Stomach (tissue), 19 donors: Measurements from ENCODE around the gene SKIC2. TPM values are rescaled to one million over a fixed set of nuclear protein-coding genes. Genes with fewer than 3 reads are reported as not detected.
"Not testable (repeated sequence)": the region's sequence is repeated elsewhere in the genome, so short reads cannot be mapped to it uniquely, and the experiment has no call there.

ENCODE experiments used
- DNase-seq, 2 donors: peaks; one replicate each; pipeline versions ENCODE4 v3.0.0 to v3.0.0-alpha.2; 2013 to 2019
- H3K27ac ChIP-seq, 5 donors: fragments of 200-600 bp in 4 of 5; sonication (generic) in 4 of 5; one replicate each; pipeline ENCODE4 v1.5.1; 2013 to 2019; ENCODE audit warnings: mild to moderate bottlenecking in 1 of 5, moderate library complexity in 1 of 5
- H3K27me3 ChIP-seq, 3 donors: fragments of 200-600 bp; sonication (generic); one replicate each; pipeline ENCODE4 v1.5.1; 2017 to 2019; ENCODE audit warnings: mixed run types in 1 of 3
- H3K36me3 ChIP-seq, 4 donors: fragments of 200-600 bp; sonication (generic); 1 replicate in 3 of 4; 2 replicates in 1 of 4; pipeline ENCODE4 v1.5.1; 2016 to 2019
- H3K4me1 ChIP-seq, 4 donors: fragments of 200-600 bp; sonication (generic); one replicate each; pipeline ENCODE4 v1.5.1; 2016 to 2019
- H3K4me3 ChIP-seq, 4 donors: fragments of 200-600 bp; sonication (generic) in 3 of 4; one replicate each; pipeline ENCODE4 v1.5.1; 2016 to 2019; ENCODE audit warnings: mild to moderate bottlenecking in 1 of 4
- H3K9me3 ChIP-seq, 4 donors: fragments of 200-600 bp; sonication (generic); one replicate each; pipeline ENCODE4 v1.5.1; 2016 to 2019
- EP300 ChIP-seq: sonication (generic); formaldehyde crosslinking; IDR thresholded peaks from one replicate; pipeline ENCODE4 v1.6.1; 2017; ENCODE audit warnings: antibody characterized with exemption
- POLR2A ChIP-seq, 4 donors: fragments of 450-650 bp; IDR thresholded peaks; one replicate each; pipeline ENCODE4 v1.6.1; 2016; ENCODE audit warnings: antibody characterized with exemption in 4 of 4, control low read depth in 2 of 4, mild to moderate bottlenecking in 1 of 4, moderate library complexity in 1 of 4
- POLR2AphosphoS5 ChIP-seq, 3 donors: sonication (generic); formaldehyde crosslinking; IDR thresholded peaks; one replicate each; pipeline ENCODE4 v1.6.1; 2016; ENCODE audit warnings: antibody characterized with exemption in 3 of 3
- WGBS, 5 donors: extraction: QIAGEN DNeasy Blood & Tissue Kit in 3 of 5; methylation state at CpG; one replicate each; pipeline versions ENCODE4 v1.1.5 to v1.1.7; 2013 to 2018; 5-methylcytosine and 5-hydroxymethylcytosine counted together
- intact Hi-C: fragments of 100-400 bp; cut with DNase I; formaldehyde crosslinking; loops from one replicate; pipeline ENCODE4 v1.15.1; 2023; ENCODE audit warnings: low total_unique reads
- long read RNA-seq, 10 donors: transcript quantifications; one replicate each; lab custom pipeline, GENCODE V29; 2026
- polyA plus RNA-seq, 3 donors: library from polyadenylated mRNA; stranded (reverse); fragments of 200-250 nt; gene quantifications; one replicate each; pipeline ENCODE4 v1.2.3, GENCODE V29; 2013
- total RNA-seq, 5 donors: library from RNA; depleted of rRNA; stranded (reverse); fragments of >200 nt; gene quantifications; one replicate each; pipeline versions ENCODE4 v1.1.0 to v1.2.3, GENCODE V29; 2014 to 2016
- TF ChIP-seq, protein P1 (sequence below), 7 experiments: fragments of 450-650 bp in 4 of 7; fragments of 200-600 bp in 3 of 7; sonication (generic) in 3 of 7; IDR thresholded peaks; one replicate each; pipeline ENCODE4 v1.5.1; 2016 to 2019; ENCODE audit warnings: antibody characterized with exemption in 7 of 7, control low read depth in 2 of 7, mild to moderate bottlenecking in 1 of 7
- donor health status: healthy with polysubstance abuse.
- donor health status: Bipolar disorder and iron deficiency.
- donor health status: healthy.

Gene SKIC2
- total RNA-seq (100 to 1,000 TPM in 3 of 5 donors, 10 to 100 TPM in 2; 22.0 to 478 (median 114) TPM), polyA plus RNA-seq (10 to 100 TPM; 74.3 to 88.9 (median 87.1) TPM)
- long read RNA-seq, donor 1, result 0 reads
- long read RNA-seq, donor 2, partial matches to known transcripts, result 0 of 1 reads
- long read RNA-seq, donor 2, other reads (novel, unspliced or antisense), result 0 of 1 reads
- long read RNA-seq, donor 3, result 0 reads
- long read RNA-seq, donor 4, result 0 reads
- long read RNA-seq, donor 5, result 0 reads
- long read RNA-seq, donor 6, partial matches to known transcripts, result 0 of 2 reads
- long read RNA-seq, donor 6, other reads (novel, unspliced or antisense), result 0 of 2 reads
- long read RNA-seq, donor 7, partial matches to known transcripts, result 11 of 11 reads
- long read RNA-seq, donor 7, other reads (novel, unspliced or antisense), result 0 of 11 reads
- long read RNA-seq, donor 8, result 0 reads
- long read RNA-seq, donor 9, result 0 reads
- long read RNA-seq, donor 10, result 0 reads

GRCh38 chr6:31958741-31959739 lies at the start of gene SKIC2, which contains the start of gene NELFE:
TSS of gene SKIC2 (plus strand) at chr6:31959175. CDS start at chr6:31959193, 18 bp downstream.
TSS of gene NELFE (minus strand) at chr6:31958971. CDS start at chr6:31958446, 525 bp downstream.
- Histone ChIP-seq H3K9me3 (no peaks in the 10 kb centered on the region), H3K27ac (peak within 1 kb of the TSS; percentile 78 to 95 (median 90)), H3K27me3 (no peaks in the 10 kb centered on the region), H3K4me1 (peaks cover 19 to 36% (median 27%) of the 10 kb centered on the region in 4 donors), H3K4me3 (peak within 1 kb of the TSS; percentile 69 to 97 (median 82)), H3K36me3 (peaks cover 58 to 73% (median 72%) of the 10 kb centered on the region in 4 donors)
- TF ChIP-seq POLR2AphosphoS5 (IDR thresholded peaks at IDR 0.05) (peak; percentile 84 to 97 (median 89)), EP300 (peak; percentile 44), POLR2A (IDR thresholded peaks at IDR 0.05) (peak in 1 of 4 donors; percentile 33)
- TF ChIP-seq, protein P1, sequence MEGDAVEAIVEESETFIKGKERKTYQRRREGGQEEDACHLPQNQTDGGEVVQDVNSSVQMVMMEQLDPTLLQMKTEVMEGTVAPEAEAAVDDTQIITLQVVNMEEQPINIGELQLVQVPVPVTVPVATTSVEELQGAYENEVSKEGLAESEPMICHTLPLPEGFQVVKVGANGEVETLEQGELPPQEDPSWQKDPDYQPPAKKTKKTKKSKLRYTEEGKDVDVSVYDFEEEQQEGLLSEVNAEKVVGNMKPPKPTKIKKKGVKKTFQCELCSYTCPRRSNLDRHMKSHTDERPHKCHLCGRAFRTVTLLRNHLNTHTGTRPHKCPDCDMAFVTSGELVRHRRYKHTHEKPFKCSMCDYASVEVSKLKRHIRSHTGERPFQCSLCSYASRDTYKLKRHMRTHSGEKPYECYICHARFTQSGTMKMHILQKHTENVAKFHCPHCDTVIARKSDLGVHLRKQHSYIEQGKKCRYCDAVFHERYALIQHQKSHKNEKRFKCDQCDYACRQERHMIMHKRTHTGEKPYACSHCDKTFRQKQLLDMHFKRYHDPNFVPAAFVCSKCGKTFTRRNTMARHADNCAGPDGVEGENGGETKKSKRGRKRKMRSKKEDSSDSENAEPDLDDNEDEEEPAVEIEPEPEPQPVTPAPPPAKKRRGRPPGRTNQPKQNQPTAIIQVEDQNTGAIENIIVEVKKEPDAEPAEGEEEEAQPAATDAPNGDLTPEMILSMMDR (IDR thresholded peaks at IDR 0.05), result no peak
- intact Hi-C loops, result no loop called here
- peak; percentile 99 for DNase-seq
- WGBS, 5 donors, result 0 to 2% (median 0%) methylated on average over 54 to 59 of the region's 59 CpGs

GRCh38 chr6:31909298-31909697 lies 49.7 kb upstream of the SKIC2 start:
- peaks cover 0 to 20% (median 6%) of the 10 kb centered on the region in 4 donors for H3K4me1 ChIP-seq
- not testable (repeated sequence) for H3K36me3 ChIP-seq, H3K4me3 ChIP-seq, DNase-seq, H3K27ac ChIP-seq, H3K9me3 ChIP-seq, H3K27me3 ChIP-seq
- 65 to 86% (median 79%) methylated on average over 7 of the region's 7 CpGs for WGBS, 5 donors
- intact Hi-C loops, result loop anchor here (5.0 kb wide), 1 partner anchor 43 kb away; no protein-coding TSS in a partner anchor

DNA sequence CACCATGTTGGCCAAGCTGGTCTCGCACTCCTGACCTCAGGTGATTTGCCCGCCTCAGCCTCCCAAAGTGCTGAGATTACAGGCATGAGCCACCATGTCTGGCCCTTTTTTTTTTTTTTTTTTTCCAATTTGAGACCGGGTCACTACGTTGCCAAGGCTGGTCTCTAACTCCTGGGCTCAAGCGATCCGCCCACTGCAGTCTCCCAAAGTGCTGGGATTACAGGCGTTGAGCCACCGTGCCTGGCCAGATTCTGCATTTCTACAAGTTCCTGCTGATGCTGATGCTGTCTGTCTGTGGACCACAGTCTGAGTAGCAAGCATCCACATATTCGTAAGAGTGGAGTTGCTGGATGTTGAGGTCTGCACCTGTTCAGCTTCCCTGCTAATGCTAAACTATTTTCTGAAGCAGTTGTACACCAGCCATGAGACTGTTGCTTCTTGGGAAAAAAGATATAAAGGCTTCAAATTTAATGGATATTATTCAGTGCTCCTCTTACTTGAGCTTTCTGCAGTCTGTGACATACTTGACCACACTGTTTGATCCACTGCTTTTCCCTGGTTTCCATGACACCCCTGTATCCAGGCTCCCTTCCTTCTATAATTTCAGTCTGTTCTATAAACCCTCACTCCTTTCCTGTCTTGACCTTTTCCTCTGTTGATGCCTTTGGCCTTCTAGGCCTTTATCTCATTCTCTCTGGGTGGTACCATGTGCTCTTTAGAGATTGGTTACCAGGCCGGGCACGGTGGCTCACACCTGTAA lies 47.0 kb upstream of the SKIC2 start:
- no peak overlapping the region for H3K4me3 ChIP-seq
- H3K27me3 ChIP-seq, result no peaks in the 10 kb centered on the region
- DNase-seq, result no peak
- peaks cover 0 to 20% (median 6%) of the 10 kb centered on the region in 4 donors for H3K4me1 ChIP-seq
- WGBS, 5 donors, result 74 to 84% (median 79%) methylated on average over 11 of the region's 11 CpGs
- H3K36me3 ChIP-seq, result no peaks in the 10 kb centered on the region
- intact Hi-C loops, result no loop called here
- H3K9me3 ChIP-seq, result no peaks in the 10 kb centered on the region
- no peak overlapping the region for H3K27ac ChIP-seq
- TF ChIP-seq, protein P1 (IDR thresholded peaks at IDR 0.05), result no peak
- no peak for TF ChIP-seq EP300

DNA sequence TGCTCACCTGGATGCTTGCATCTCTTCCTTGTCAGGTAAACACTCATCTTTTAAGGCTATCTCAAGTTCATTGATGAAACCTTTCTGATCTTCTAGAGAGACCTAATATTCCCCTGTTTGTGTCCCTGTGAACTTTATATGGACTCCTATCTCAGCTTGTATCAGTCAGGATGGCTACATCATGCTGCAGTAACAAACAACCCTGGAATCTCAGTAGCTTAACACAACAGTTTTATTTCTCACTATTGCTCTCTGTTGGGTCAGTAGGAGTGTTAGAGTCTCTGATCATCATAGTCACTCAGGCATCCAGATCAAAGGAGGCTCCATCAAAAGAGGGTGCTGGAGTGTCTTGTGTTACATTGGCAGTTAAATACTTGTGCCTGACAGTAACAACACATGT lies 43.6 kb upstream of the SKIC2 start:
- no peaks in the 10 kb centered on the region for H3K36me3 ChIP-seq
- H3K4me1 ChIP-seq, result peaks cover 0 to 17% (median 5%) of the 10 kb centered on the region in 4 donors
- DNase-seq, result no peak
- intact Hi-C loops, result no loop called here
- no peak for TF ChIP-seq POLR2AphosphoS5 (IDR thresholded peaks at IDR 0.05)
- TF ChIP-seq EP300, result no peak
- TF ChIP-seq, protein P1 (IDR thresholded peaks at IDR 0.05), result no peak
- TF ChIP-seq POLR2A (IDR thresholded peaks at IDR 0.05), result no peak
- no peak overlapping the region for H3K4me3 ChIP-seq
- no peak overlapping the region for H3K27ac ChIP-seq
- H3K9me3 ChIP-seq, result no peaks in the 10 kb centered on the region
- H3K27me3 ChIP-seq, result no peaks in the 10 kb centered on the region
